IMR-90 (cell line): ENCODE results near the gene PIGM. TPM values are rescaled to one million over a fixed set of nuclear protein-coding genes. Genes with fewer than 3 reads are reported as not detected.

ENCODE experiments used
- ATAC-seq: fragments of 200-7000 bp; cut with Tn5 transposase; 2 replicates; pipeline ENCODE4 v1.9.1; 2020; ENCODE audit warnings: low read depth, mild to moderate bottlenecking, moderate library complexity
- BruUV-seq: library from RNA; stranded (reverse); fragments of 400-500 nt; replicated peaks from 2 replicates; lab custom pipeline; 2021; lab: Mats Ljungman, UMichigan
- CTCF ChIA-PET: fragments of 300-600 bp; formaldehyde crosslinking; extraction: SDS; loops from one replicate; lab custom pipeline; 2021; ENCODE audit warnings: antibody characterized with exemption; lab: Yijun Ruan, JAX
- POLR2A ChIA-PET: fragments of 300-600 bp; sonication (Branson Sonifier 250); formaldehyde crosslinking; loops from one replicate; lab custom pipeline; 2022; ENCODE audit warnings: antibody characterized with exemption; ENCODE audit not compliant: unreplicated experiment; lab: Charles Lee
- DNase-seq: peaks from one replicate; pipeline ENCODE4 v3.0.0; 2013
- H2AFZ ChIP-seq: replicated peaks from 2 replicates; pipeline ENCODE3; 2013; ENCODE audit warnings: low read length, mild to moderate bottlenecking; ENCODE audit not compliant: poor library complexity
- H2AK5ac ChIP-seq: 2 replicates; pipeline ENCODE4 v1.6.1; 2013; ENCODE audit warnings: low read depth, low read length, inconsistent platforms
- H2AK9ac ChIP-seq: replicated peaks from 2 replicates; pipeline ENCODE3; 2013; ENCODE audit warnings: mild to moderate bottlenecking, low read depth, low read length, moderate library complexity; ENCODE audit not compliant: poor library complexity
- H2BK120ac ChIP-seq: 2 replicates; pipeline ENCODE4 v1.6.1; 2013; ENCODE audit warnings: low read depth, low read length, inconsistent platforms
- H2BK15ac ChIP-seq: 3 replicates; pipeline ENCODE4 v1.6.1; 2013; ENCODE audit warnings: low read depth, low read length, inconsistent platforms
- H2BK20ac ChIP-seq: 2 replicates; pipeline ENCODE4 v1.6.1; 2013; ENCODE audit warnings: low read depth, mild to moderate bottlenecking, inconsistent platforms, low read length, moderate library complexity
- H2BK5ac ChIP-seq: 2 replicates; pipeline ENCODE4 v1.6.1; 2013; ENCODE audit warnings: mild to moderate bottlenecking, low read depth, low read length, inconsistent platforms; ENCODE audit not compliant: poor library complexity, severe bottlenecking
- H3K14ac ChIP-seq: replicated peaks from 2 replicates; pipeline ENCODE4 v1.6.1; 2013; ENCODE audit warnings: low read depth, low read length, inconsistent platforms
- H3K18ac ChIP-seq: 2 replicates; pipeline ENCODE4 v1.6.1; 2013; ENCODE audit warnings: low read depth, low read length, control low read depth
- H3K23ac ChIP-seq: 2 replicates; pipeline ENCODE4 v1.6.1; 2013; ENCODE audit warnings: low read depth, low read length, inconsistent platforms
- H3K27ac ChIP-seq: 2 replicates; pipeline ENCODE4 v1.5.1; 2013; ENCODE audit warnings: mild to moderate bottlenecking, control low read depth, low read length; ENCODE audit not compliant: insufficient read depth
- H3K27me3 ChIP-seq: 2 replicates; pipeline ENCODE4 v1.6.1; 2013; ENCODE audit warnings: low read length; ENCODE audit not compliant: control insufficient read depth, insufficient read depth
- H3K36me3 ChIP-seq: 2 replicates; pipeline ENCODE4 v1.6.1; 2013; ENCODE audit warnings: low read length, mixed read lengths; ENCODE audit not compliant: control insufficient read depth, insufficient read depth
- H3K4ac ChIP-seq: 2 replicates; pipeline ENCODE4 v1.6.1; 2013; ENCODE audit warnings: low read depth, low read length, inconsistent platforms
- H3K4me1 ChIP-seq: 2 replicates; pipeline ENCODE4 v1.6.1; 2013; ENCODE audit warnings: low read length, mixed read lengths; ENCODE audit not compliant: control insufficient read depth, insufficient read depth
- H3K4me2 ChIP-seq: 2 replicates; pipeline ENCODE4 v1.6.1; 2013; ENCODE audit warnings: low read depth, mild to moderate bottlenecking, control low read depth, low read length, moderate library complexity
- H3K4me3 ChIP-seq: 2 replicates; pipeline ENCODE4 v1.5.1; 2013; ENCODE audit warnings: low read depth, mild to moderate bottlenecking, control low read depth, low read length, moderate library complexity; ENCODE audit not compliant: insufficient read depth
- H3K56ac ChIP-seq: 2 replicates; pipeline ENCODE4 v1.6.1; 2013; ENCODE audit warnings: low read length, inconsistent platforms; ENCODE audit not compliant: insufficient read depth; ENCODE audit errors: extremely low read depth
- H3K79me1 ChIP-seq, 2 experiments: 2 replicates each; pipeline ENCODE4 v1.6.1; 2013; ENCODE audit warnings: low read length in 2 of 2, inconsistent platforms in 1 of 2, low read depth in 1 of 2
- H3K9ac ChIP-seq: 2 replicates; pipeline ENCODE4 v1.6.1; 2013; ENCODE audit warnings: low read depth, low read length, control low read depth
- H3K9me1 ChIP-seq: 2 replicates; pipeline ENCODE4 v1.6.1; 2013; ENCODE audit warnings: low read length, inconsistent platforms; ENCODE audit not compliant: insufficient read depth
- H3K9me3 ChIP-seq: 2 replicates; pipeline ENCODE4 v1.6.1; 2013; ENCODE audit warnings: low read length; ENCODE audit not compliant: control insufficient read depth, insufficient read depth
- H4K20me1 ChIP-seq: 2 replicates; pipeline ENCODE4 v1.6.1; 2013; ENCODE audit warnings: low read length, inconsistent platforms; ENCODE audit not compliant: insufficient read depth
- H4K5ac ChIP-seq: 2 replicates; pipeline ENCODE4 v1.6.1; 2013; ENCODE audit warnings: mild to moderate bottlenecking, low read depth, low read length, control low read depth
- H4K8ac ChIP-seq, 2 experiments: 2 replicates each; pipeline ENCODE4 v1.6.1; 2013; ENCODE audit warnings: low read depth in 2 of 2, low read length in 2 of 2, control low read depth in 1 of 2, inconsistent platforms in 1 of 2
- H4K91ac ChIP-seq: 2 replicates; pipeline ENCODE4 v1.6.1; 2013; ENCODE audit warnings: low read depth, low read length, inconsistent platforms; ENCODE audit not compliant: insufficient read depth
- RAD21 ChIP-seq: IDR thresholded peaks from 2 replicates; pipeline ENCODE4 v1.6.1; 2012; ENCODE audit warnings: low read length, improper control_type of control experiment
- RFX5 ChIP-seq: IDR thresholded peaks from 2 replicates; pipeline ENCODE4 v1.8.0; 2012; ENCODE audit warnings: low read depth, mild to moderate bottlenecking, low read length, moderate library complexity
- WGBS, 2 experiments: methylation state at CpG; one replicate each; pipeline versions ENCODE4 v1.1.5 to v1.1.7; 2013; ENCODE audit warnings: missing lambda C conversion rate in 2 of 2; ENCODE audit not compliant: insufficient read length in 1 of 2; ENCODE audit errors: extremely low coverage in 2 of 2; 5-methylcytosine and 5-hydroxymethylcytosine counted together
- dilution Hi-C: fragments of 300-500 bp; cut with HindIII; formaldehyde crosslinking; loops from one replicate; pipeline ENCODE4 v1.14.3; 2018; ENCODE audit warnings: low sequenced_read_pairs; ENCODE audit not compliant: unreplicated experiment
- in situ Hi-C: fragments of 300-500 bp; cut with MboI; formaldehyde crosslinking; loops from 3 replicates; pipeline ENCODE4 v1.14.3; 2019; ENCODE audit warnings: low sequenced_read_pairs, inconsistent platforms, mixed read lengths
- intact Hi-C: fragments of 100-400 bp; cut with micrococcal nuclease; formaldehyde crosslinking; loops from 2 replicates; pipeline ENCODE4 v1.10.0; 2022
- polyA plus RNA-seq, 3 experiments: library from polyadenylated mRNA; depleted of rRNA; stranded (reverse); fragments of >200 nt; gene quantifications; 2 replicates each; pipeline ENCODE4 v1.2.3, GENCODE V29; 2012; ENCODE audit warnings: low replicate concordance in 1 of 3
- total RNA-seq: library from RNA; depleted of rRNA; stranded (reverse); fragments of >200 nt; gene quantifications from 2 replicates; pipeline ENCODE4 v1.2.3, GENCODE V29; 2012

PIGM gene
- total and polyA plus RNA-seq, 2 of the 4 experiments (the other 2 are of a cell fraction) = 2.9 TPM

- no peak for TF ChIP-seq RFX5
These were observed 29.8 kb upstream of the PIGM start (continued) for GRCh38 chr1:160061369-160062229.

GRCh38 chr1:160058087-160058486, 26.3 kb upstream of the PIGM start:
- H2AFZ ChIP-seq = peak overlapping the region; percentile 3
- ChIA-PET CTCF (interaction anchor here (1.1 to 1.2 kb wide), 2 partner anchors 9 to 12 kb away, joined by 3 to 6 read pairs; no protein-coding TSS in a partner anchor), POLR2A (no interaction called here)
- intact Hi-C loops = no loop called here
- no peak overlapping the region for H3K18ac ChIP-seq
- H4K91ac ChIP-seq = no peak overlapping the region
- H4K8ac ChIP-seq = no peak overlapping the region
- in situ Hi-C loops = no loop called here
- no peak overlapping the region for H2AK5ac ChIP-seq
- no peak overlapping the region for H3K56ac ChIP-seq
- WGBS, 2 experiments = 60% methylated on average over 1 of the region's 2 CpGs; no CpG with 5 or more reads in 1 of the 2 experiments
- H2BK5ac ChIP-seq = no peak overlapping the region
- no peaks in the 10 kb centered on the region for H3K9me1 ChIP-seq
- H3K9ac ChIP-seq = no peak overlapping the region
- no peak overlapping the region for H3K4ac ChIP-seq
- ATAC-seq (peak; percentile 42; the same call in 1 of the 2 replicates), DNase-seq (no peak)
- no peak overlapping the region for H2AK9ac ChIP-seq
- dilution Hi-C loops = no loop called here
- no TSS peak for BruUV-seq
- H3K9me3 ChIP-seq = no peaks in the 10 kb centered on the region
- no peak overlapping the region for H3K27ac ChIP-seq
- no peak overlapping the region for H2BK20ac ChIP-seq
- H3K4me2 ChIP-seq = no peak overlapping the region
- no peaks in the 10 kb centered on the region for H3K79me1 ChIP-seq
- no peak overlapping the region for H2BK15ac ChIP-seq
- H3K4me3 ChIP-seq = no peak overlapping the region
- no peaks in the 10 kb centered on the region for H3K36me3 ChIP-seq
- peaks cover 62% of the 10 kb centered on the region for H3K27me3 ChIP-seq
- H2BK120ac ChIP-seq = no peak overlapping the region
- TF ChIP-seq RFX5 (no peak), RAD21 (0 out of 2 replicates have a peak, but pooled peaks have one; percentile 14)
- no peak overlapping the region for H4K5ac ChIP-seq
- no peak overlapping the region for H3K23ac ChIP-seq
- H4K20me1 ChIP-seq = no peaks in the 10 kb centered on the region
- H3K14ac ChIP-seq = no peak overlapping the region
- no peaks in the 10 kb centered on the region for H3K4me1 ChIP-seq
